Inferior parietal cortex (tissue), 1 donor: ENCODE data around the gene CHST15.

Experiments
- DNase-seq: peaks from one replicate; pipeline ENCODE4 v3.0.0-alpha.2; 2016; ENCODE audit errors: extremely low spot score

The CHST15 gene

DNA sequence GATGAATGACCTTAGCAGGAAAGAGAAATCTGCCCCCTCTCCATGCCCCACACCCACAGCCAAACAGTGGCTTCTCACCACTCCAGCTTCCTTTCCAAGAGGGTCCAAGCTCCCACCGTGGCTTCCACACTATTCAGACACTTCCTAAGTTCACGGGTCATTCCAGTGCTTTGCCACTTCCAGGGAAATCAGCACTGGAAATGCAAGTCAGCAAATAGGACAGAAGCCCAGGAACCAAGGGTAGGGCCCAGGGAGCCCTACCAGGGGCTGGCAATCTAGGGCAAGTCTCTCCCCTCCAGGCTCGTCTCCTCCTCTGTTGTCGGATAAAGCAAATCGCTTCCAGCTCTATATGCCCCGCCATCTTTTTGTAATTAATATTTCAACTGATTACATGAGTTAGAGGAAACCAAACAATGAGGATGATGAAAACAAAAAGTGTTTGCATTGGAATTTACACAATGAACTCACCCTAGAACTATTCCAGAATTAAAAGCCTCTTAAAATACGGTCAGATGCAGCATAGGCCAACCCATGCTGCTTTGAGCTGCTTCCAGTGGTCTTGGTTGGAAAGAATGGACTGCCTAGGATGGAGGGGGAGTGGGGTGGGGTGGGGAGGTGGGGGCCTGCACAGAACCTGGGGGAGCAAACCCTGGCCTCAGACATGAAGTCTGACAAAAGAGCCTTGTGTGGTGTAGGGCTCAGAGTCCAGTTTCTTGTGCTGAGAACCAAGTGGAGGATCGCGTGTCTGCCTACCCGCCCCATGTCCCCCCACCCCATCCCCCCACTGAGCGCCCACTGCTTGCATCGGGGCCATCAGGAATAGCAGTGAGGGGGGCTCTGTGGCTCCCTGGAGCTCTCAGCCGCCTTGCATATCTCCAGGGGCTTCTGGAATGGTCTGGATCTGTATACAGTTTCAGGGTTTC is 127.2 kb downstream of the CHST15 start:
- no peak for DNase-seq

DNA sequence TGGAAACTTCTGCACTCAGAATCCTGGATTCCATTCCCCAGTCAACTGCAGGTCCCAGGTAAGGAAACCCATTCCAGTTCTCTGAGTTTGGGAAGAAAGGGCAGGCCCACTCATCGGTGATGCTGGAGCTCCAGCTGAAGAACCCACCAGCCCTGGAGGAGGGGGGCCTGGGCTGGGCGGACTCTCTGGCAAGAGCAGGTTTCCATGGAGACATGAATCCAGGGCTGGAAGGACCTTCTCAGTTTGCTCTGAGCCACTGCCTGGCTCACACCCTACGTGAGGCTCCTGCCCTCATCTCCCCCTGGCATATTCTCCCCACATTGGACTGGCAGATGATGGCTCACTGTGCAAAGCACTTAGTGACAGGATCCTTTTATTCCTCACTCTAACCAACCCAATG is 128.4 kb downstream of the CHST15 start:
- DNase-seq: no peak

GRCh38 chr10:123962756-123963530 is 130.5 kb downstream of the CHST15 start:
- DNase-seq: no peak

DNA sequence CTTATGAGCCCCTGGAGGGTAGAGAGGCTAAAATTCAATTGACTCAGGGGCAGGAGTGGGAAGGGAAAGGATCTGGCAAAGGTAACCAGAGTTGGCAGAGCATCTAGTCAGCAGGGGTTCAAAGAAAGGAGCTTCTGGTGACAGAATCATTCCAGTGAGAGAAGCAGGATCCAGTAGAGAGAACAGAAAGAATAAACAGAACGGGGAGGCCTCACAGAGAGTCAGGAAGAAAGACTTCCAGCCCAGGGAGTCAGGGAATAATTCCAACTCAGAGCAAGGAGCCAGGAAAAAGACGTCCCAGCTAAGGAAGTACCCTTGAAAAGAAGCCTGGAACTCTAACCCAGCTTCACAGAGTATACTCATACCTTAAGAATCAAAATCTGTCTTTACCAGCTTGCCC is 135.2 kb downstream of the CHST15 start:
- no peak for DNase-seq
